ENCODE results near the gene GRM1. TPM values are rescaled to one million over a fixed set of nuclear protein-coding genes. Genes with fewer than 3 reads are reported as not detected.

The GRM1 gene
- total RNA-seq, 1 experiment from 2014 or later = 0.02 TPM

- DNase-seq (ENCODE audit: low spot score) = no peak
Measured at GRCh38 chr6:146315381-146316174, 286.7 kb downstream of the GRM1 start.

- no peak for DNase-seq (ENCODE audit: low spot score)
Measured at GRCh38 chr6:146316175-146316495, 287.3 kb downstream of the GRM1 start.

GRCh38 chr6:146331013-146331412 is 302.2 kb downstream of the GRM1 start:
- no peak for DNase-seq (ENCODE audit: low spot score)

GRCh38 chr6:146335336-146335735 is 306.5 kb downstream of the GRM1 start:
- no peak for DNase-seq (ENCODE audit: low spot score)

- DNase-seq (ENCODE audit: low spot score) = no peak
Measured at GRCh38 chr6:146336191-146336590, 307.3 kb downstream of the GRM1 start.

- DNase-seq (ENCODE audit: low spot score) = no peak
Measured at GRCh38 chr6:146337376-146337775, 308.5 kb downstream of the GRM1 start.

- DNase-seq (ENCODE audit: low spot score) = peak; percentile 62
Measured at GRCh38 chr6:146339716-146340115, 310.9 kb downstream of the GRM1 start.

GRCh38 chr6:146341493-146342230 is 312.8 kb downstream of the GRM1 start:
- DNase-seq (ENCODE audit: low spot score) = no peak

GRCh38 chr6:146345598-146345997 is 316.7 kb downstream of the GRM1 start:
- DNase-seq (ENCODE audit: low spot score) = no peak

- no peak for DNase-seq (ENCODE audit: low spot score)
Measured at GRCh38 chr6:146347090-146347489, 318.2 kb downstream of the GRM1 start.

GRCh38 chr6:146347690-146348089 is 318.8 kb downstream of the GRM1 start:
- no peak for DNase-seq (ENCODE audit: low spot score)

GRCh38 chr6:146351018-146351417 is 322.2 kb downstream of the GRM1 start:
- no peak for DNase-seq (ENCODE audit: low spot score)

- DNase-seq (ENCODE audit: low spot score) = no peak
Measured at GRCh38 chr6:146352163-146352562, 323.3 kb downstream of the GRM1 start.

GRCh38 chr6:146354451-146354850 is 325.6 kb downstream of the GRM1 start:
- no peak for DNase-seq (ENCODE audit: low spot score)

GRCh38 chr6:146355521-146356100 is 326.7 kb downstream of the GRM1 start:
- DNase-seq (ENCODE audit: low spot score) = no peak

- peak; percentile 66 for DNase-seq (ENCODE audit: low spot score)
Measured at GRCh38 chr6:146357578-146358430, 328.9 kb downstream of the GRM1 start.

- no peak for DNase-seq (ENCODE audit: low spot score)
Measured at GRCh38 chr6:146358431-146359046, 329.7 kb downstream of the GRM1 start.

GRCh38 chr6:146359131-146359530 is 330.3 kb downstream of the GRM1 start:
- no peak for DNase-seq (ENCODE audit: low spot score)

GRCh38 chr6:146361128-146361924 is 332.5 kb downstream of the GRM1 start:
- DNase-seq (ENCODE audit: low spot score) = no peak

GRCh38 chr6:146363838-146364607 is 335.2 kb downstream of the GRM1 start:
- DNase-seq (ENCODE audit: low spot score) = no peak
